NB4 (cell line): ENCODE measurements around the gene PSMD12.

Experiments used
- DNase-seq: peaks from one replicate; pipeline ENCODE4 v3.0.0; 2010; ENCODE audit warnings: low read depth
- H3K4me3 ChIP-seq: one replicate; pipeline ENCODE4 v1.5.1; 2011; ENCODE audit warnings: mild to moderate bottlenecking, low read depth, low read length, moderate library complexity
- CTCF ChIP-seq: IDR thresholded peaks from one replicate; pipeline ENCODE4 v1.5.1; 2012; ENCODE audit warnings: low read depth, low read length
- MAX ChIP-seq: IDR thresholded peaks from 2 replicates; pipeline ENCODE4 v1.6.1; 2011; ENCODE audit warnings: low read depth, low read length
- MYC ChIP-seq: IDR thresholded peaks from 2 replicates; pipeline ENCODE4 v1.6.1; 2011; ENCODE audit warnings: low read depth, low read length
- POLR2A ChIP-seq: IDR thresholded peaks from 2 replicates; pipeline ENCODE4 v1.6.1; 2011; ENCODE audit warnings: mild to moderate bottlenecking; ENCODE audit not compliant: insufficient read length; ENCODE audit errors: extremely low read depth

Gene PSMD12

GRCh38 chr17:67376737-67377487, 10.5 kb upstream of the PSMD12 start, which contains the start of gene PITPNC1:
Gene PITPNC1 (plus strand): TSS chr17:67377281.
- peak; percentile 92 for DNase-seq
- H3K4me3 ChIP-seq = peak within 1 kb of the TSS; percentile 68
- TF ChIP-seq POLR2A (no peak), CTCF (no peak), MAX (peak; percentile 67), MYC (peak; percentile 39; the same call in 1 of the 2 replicates)

- no peak for DNase-seq
- peak overlapping the region; percentile 56 for H3K4me3 ChIP-seq
- TF ChIP-seq POLR2A = no peak
- TF ChIP-seq CTCF = no peak
- no peak for TF ChIP-seq MAX
Measured at GRCh38 chr17:67376415-67376736, 10.0 kb upstream of the PSMD12 start.

- DNase-seq = no peak
- TF ChIP-seq POLR2A = no peak
- no peak for TF ChIP-seq MYC
- TF ChIP-seq MAX = no peak
- no peak for TF ChIP-seq CTCF
Measured at GRCh38 chr17:67375716-67376115, 9.3 kb upstream of the PSMD12 start.

GRCh38 chr17:67375054-67375427, 8.7 kb upstream of the PSMD12 start:
- H3K4me3 ChIP-seq = no peak overlapping the region
- no peak for TF ChIP-seq MAX
- no peak for TF ChIP-seq MYC
- TF ChIP-seq CTCF = no peak
- TF ChIP-seq POLR2A = no peak
- no peak for DNase-seq

More at GRCh38 chr17:67375716-67376115, 9.3 kb upstream of the PSMD12 start:
- no peak overlapping the region for H3K4me3 ChIP-seq

- H3K4me3 ChIP-seq = no peak overlapping the region
- DNase-seq = peak; percentile 91
- TF ChIP-seq MYC (no peak), CTCF (peak; percentile 71), MAX (peak; percentile 26; the same call in 1 of the 2 replicates)
Measured at GRCh38 chr17:67374329-67375053, 8.1 kb upstream of the PSMD12 start.
